GM18508 (cell line): ENCODE data around the gene ARFIP1.

Experiments used
- ATAC-seq: cut with Tn5 transposase; IDR thresholded peaks from one replicate; pipeline ENCODE4 v1.9.1; 2021; ENCODE audit warnings: moderate number of reproducible peaks; ENCODE audit not compliant: insufficient read depth, unreplicated experiment

The ARFIP1 gene

GRCh38 chr4:152784490-152785350 lies 5.0 kb downstream of the ARFIP1 start:
- ATAC-seq = no peak

- no peak for ATAC-seq
Observed at GRCh38 chr4:152785639-152786615, 6.2 kb downstream of the ARFIP1 start.

- ATAC-seq = no peak
Observed at GRCh38 chr4:152786627-152787026, 6.9 kb downstream of the ARFIP1 start.

- no peak for ATAC-seq
Observed at GRCh38 chr4:152795891-152796290, 16.1 kb downstream of the ARFIP1 start.

GRCh38 chr4:152803541-152803940 lies 23.8 kb downstream of the ARFIP1 start:
- no peak for ATAC-seq

- no peak for ATAC-seq
Observed at GRCh38 chr4:152805071-152805650, 25.4 kb downstream of the ARFIP1 start.

- ATAC-seq = no peak
Observed at GRCh38 chr4:152805818-152806217, 26.1 kb downstream of the ARFIP1 start.

GRCh38 chr4:152806501-152807125 lies 26.9 kb downstream of the ARFIP1 start:
- ATAC-seq = no peak

GRCh38 chr4:152807294-152807829 lies 27.6 kb downstream of the ARFIP1 start:
- ATAC-seq = no peak

- ATAC-seq = no peak
Observed at GRCh38 chr4:152808670-152809069, 28.9 kb downstream of the ARFIP1 start.

- ATAC-seq = no peak
Observed at GRCh38 chr4:152810715-152811287, 31.0 kb downstream of the ARFIP1 start.

GRCh38 chr4:152815078-152815477 lies 35.3 kb downstream of the ARFIP1 start:
- no peak for ATAC-seq

GRCh38 chr4:152817331-152817730 lies 37.6 kb downstream of the ARFIP1 start:
- ATAC-seq = no peak

GRCh38 chr4:152819026-152819645 lies 39.4 kb downstream of the ARFIP1 start:
- no peak for ATAC-seq

- no peak for ATAC-seq
Observed at GRCh38 chr4:152820073-152820472, 40.3 kb downstream of the ARFIP1 start.

GRCh38 chr4:152822323-152822722 lies 42.6 kb downstream of the ARFIP1 start:
- no peak for ATAC-seq

- ATAC-seq = no peak
Observed at GRCh38 chr4:152824561-152824960, 44.8 kb downstream of the ARFIP1 start.

GRCh38 chr4:152825336-152825735 lies 45.6 kb downstream of the ARFIP1 start:
- no peak for ATAC-seq

- ATAC-seq = no peak
Observed at GRCh38 chr4:152828122-152828521, 48.4 kb downstream of the ARFIP1 start.
